Epithelial cell of prostate (primary cell): ENCODE measurements around the gene CHST15.

Source experiments
- DNase-seq: peaks from one replicate; pipeline ENCODE4 v3.0.0-alpha.2; 2011; ENCODE audit warnings: low read depth, low spot score
- H3K27ac ChIP-seq: fragments of 450-650 bp; 2 replicates; pipeline ENCODE4 v1.5.1; 2017; ENCODE audit warnings: mild to moderate bottlenecking

CHST15 gene

DNA sequence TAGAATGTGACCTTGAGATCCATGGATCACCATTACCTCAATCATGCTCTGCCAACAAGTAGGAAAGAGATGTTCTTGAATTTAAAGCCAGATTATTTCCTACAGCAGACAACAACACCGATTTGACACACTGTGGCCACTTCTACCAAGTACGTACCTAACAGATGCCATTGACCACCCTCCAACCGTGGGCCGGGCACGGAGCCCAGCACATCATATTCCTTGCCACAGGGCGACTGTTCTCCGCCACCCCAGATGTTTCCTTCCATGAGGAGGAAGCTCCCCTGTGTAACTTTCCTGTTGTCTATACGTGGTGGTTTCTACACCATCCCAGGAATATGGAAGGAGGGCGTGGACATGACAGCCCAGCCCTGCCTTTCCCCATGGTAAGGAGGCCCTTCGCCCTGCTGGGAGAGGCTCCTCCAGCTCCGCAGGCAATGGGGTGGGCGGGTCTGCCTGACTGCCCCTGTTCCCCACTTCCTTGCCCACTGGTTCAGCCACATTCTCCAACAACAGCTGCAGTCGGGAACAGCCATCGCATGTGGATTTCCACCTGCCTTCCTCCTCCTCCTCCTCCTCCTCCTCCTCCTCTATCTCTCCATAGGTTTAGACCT is 7.2 kb downstream of the CHST15 start:
- DNase-seq, result no peak
- H3K27ac ChIP-seq, result no peak overlapping the region

GRCh38 chr10:124085680-124086079 is 7.7 kb downstream of the CHST15 start:
- no peak overlapping the region for H3K27ac ChIP-seq
- DNase-seq, result no peak

- H3K27ac ChIP-seq, result no peak overlapping the region
- no peak for DNase-seq
These were observed 8.7 kb downstream of the CHST15 start for GRCh38 chr10:124084708-124085107.

- no peak for DNase-seq
These were observed 9.5 kb downstream of the CHST15 start for GRCh38 chr10:124083740-124084397.

DNA sequence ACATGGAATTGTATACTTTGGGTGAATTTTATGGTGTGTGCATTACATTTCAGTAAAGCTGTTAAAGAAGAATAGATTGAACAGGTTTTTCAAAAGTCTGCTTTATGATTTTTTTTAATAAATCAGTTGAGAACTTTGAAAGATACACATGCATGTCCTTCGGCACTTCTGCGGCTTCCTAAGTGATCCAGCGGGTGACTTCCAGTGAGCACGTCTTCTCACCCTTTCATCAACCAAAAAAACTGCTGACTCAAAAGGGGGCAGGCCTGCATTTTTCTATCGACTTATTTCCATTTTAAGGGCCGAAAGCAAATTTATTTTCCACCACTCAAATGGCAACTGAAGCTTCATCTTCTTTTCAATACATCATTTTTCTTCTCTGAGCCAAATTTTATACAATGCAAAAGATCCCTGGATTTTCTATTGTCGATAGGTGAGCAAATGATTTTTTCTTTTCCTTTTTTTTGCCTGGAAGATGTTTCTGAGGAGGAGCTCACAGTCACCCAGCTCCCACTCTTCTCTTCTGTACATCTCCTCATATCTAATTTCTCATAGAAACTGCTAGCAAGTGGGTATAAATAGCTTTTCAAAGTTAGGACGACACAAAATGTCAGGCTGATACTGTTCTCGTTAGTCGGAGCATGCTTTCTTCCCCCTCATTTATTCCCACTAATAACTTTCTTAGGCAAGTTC is 10.2 kb downstream of the CHST15 start:
- H3K27ac ChIP-seq, result no peak overlapping the region
- DNase-seq, result no peak

More at GRCh38 chr10:124083740-124084397, 9.5 kb downstream of the CHST15 start:
- H3K27ac ChIP-seq, result no peak overlapping the region

DNA sequence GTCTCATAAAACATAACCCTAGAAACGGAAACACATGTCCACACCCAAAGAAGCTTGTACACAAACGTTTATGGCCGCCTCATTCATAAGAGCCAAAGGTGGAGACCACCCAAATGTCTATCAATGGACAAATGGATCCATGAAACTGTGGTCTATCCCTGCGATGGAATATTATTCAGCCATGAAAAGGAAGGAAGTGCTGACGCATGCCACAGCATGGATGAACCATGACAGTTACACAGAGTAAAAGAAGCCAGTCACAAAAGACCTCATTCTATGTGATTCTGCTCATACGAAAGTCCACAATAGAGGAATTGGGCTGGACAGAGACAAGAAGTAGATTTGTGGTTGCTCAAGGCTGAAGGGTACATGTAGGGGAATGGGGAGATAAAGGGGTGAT is 10.8 kb downstream of the CHST15 start:
- no peak for DNase-seq
- no peak overlapping the region for H3K27ac ChIP-seq

GRCh38 chr10:124081547-124082140 is 11.8 kb downstream of the CHST15 start:
- DNase-seq, result no peak

DNA sequence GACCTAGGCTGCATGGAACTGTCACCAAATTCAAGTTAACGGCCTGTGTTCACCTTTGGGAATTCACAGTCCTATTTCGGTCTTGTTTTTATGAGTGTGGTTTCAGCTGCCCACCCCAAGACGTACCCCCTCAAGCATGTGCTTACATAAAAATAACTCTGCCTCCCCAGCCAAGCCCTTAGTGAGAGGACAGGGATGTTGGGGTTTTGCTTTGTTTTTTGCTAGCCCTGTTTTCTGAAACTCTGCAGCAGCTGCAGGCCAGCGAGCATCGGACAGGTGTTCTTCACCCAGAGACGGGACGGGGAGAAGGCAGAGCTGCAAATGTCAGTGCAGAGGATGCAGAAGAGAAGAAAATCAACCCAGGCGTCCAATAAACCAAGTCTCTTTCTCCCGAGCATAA is 13.5 kb downstream of the CHST15 start:
- H3K27ac ChIP-seq, result no peak overlapping the region
- no peak for DNase-seq

More at GRCh38 chr10:124081547-124082140, 11.8 kb downstream of the CHST15 start:
- H3K27ac ChIP-seq, result no peak overlapping the region

DNA sequence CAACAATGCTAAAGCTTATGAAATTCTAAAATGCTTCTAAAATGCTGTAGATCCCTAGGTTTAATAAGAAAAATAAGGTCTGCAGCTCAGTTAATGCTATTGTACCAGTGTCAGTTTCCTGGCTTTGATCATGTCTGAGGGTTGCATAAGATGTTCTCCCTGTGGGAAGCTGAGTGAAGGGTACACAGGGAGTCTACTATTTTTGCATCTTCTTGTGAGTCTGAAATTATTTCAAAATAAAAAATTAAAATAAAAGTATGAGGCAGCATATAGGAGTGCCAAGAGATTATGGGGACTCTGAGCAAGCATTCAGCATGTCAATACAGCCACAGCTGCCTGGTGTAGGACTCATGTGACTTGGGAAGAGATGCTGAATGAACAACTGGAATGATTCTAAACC is 14.7 kb downstream of the CHST15 start:
- H3K27ac ChIP-seq, result no peak overlapping the region
- DNase-seq, result no peak

DNA sequence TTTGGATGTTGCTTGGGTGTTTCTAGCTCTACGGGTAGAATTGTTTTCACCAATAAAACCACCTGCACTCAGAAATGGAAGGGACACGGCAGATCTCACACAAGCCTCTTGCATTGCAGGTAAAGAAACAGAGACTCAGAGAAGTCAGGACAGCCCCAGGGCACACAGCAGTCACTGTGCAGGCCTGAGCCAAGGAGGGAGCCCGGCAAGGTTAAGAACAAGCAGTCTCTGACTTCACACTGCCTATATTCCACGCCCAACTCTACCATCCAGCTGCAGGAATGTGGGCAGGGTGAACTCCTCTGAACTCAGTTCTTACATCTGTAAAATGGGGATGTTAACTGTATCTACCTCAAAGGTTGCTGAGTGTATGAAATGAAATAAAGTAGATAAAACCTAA is 15.4 kb downstream of the CHST15 start:
- no peak for DNase-seq
- no peak overlapping the region for H3K27ac ChIP-seq

DNA sequence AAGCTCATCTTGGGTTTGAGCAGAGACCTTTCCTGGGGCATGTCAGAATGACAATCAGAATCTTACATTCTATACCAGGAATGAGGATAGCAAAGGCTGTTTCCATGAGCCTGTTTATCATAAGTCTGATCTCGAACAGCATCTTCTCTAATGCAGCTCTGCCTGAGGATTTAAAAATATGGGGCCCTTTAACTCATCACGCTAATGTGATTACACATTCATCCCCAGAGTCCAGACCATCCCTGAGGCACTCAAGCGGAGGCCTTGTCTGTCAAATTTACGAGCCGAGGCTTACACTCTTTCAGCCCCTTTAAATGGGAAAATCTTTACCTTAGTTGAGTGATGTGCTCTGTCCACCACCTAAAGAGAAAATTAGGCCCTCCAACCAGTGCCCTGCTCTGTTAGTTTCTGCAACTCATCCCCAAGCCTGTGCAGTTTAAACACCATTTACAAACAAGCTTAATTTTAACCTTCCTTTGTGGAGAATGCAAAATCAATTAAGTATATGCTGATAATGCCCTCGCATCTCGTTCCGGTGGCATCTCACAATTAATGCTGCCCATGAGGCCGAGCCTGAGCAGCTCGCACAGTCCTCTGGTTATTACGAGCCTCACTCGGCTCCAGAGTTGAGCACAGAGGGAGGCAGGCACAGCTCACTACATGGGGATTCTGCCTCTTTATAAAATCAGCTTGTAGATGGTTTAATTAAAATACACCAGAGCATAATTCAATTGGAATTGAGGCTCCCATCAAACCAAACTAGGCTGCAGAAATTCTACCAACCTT is 16.0 kb downstream of the CHST15 start:
- DNase-seq, result no peak
- no peak overlapping the region for H3K27ac ChIP-seq

GRCh38 chr10:124076148-124076733 is 17.2 kb downstream of the CHST15 start:
- no peak for DNase-seq
- no peak overlapping the region for H3K27ac ChIP-seq

DNA sequence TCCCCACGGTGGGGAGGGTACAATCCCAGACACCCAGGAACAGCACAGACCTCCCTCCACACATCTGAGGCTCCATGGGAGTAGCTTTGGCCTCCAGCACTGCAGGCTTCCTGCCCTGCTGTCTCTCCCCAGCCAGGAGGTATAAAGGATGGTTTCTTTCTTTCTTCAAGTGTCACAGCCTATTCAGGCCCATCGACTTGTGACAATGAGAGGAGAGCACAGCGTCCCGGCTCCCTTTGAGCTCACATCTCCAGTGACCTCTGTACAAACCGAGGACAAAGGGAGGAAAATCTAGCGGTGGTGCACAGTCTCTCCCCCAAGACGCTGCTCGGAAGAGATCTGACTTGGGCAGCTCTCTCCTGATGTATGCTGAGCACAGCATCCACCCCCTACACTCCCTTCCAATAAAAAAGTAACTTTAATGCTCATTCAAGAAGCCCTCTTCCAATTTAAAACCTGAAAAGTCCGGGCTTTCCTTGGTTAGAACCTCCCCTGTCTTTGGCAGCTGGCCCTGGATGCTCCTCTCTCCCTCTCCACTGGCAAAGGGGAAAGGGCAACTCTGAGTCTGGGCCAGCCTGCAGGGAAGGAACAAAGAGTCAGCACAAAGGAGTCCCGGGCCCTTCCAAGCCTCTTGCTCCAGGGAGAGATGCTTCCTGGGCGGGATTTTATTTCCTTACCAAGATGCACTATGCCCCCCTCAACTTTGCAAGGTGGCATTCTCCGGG is 18.0 kb downstream of the CHST15 start:
- DNase-seq, result no peak
- H3K27ac ChIP-seq, result no peak overlapping the region

- no peak overlapping the region for H3K27ac ChIP-seq
- DNase-seq, result no peak
These were observed 18.8 kb downstream of the CHST15 start for GRCh38 chr10:124074501-124075109.

- DNase-seq, result no peak
- no peak overlapping the region for H3K27ac ChIP-seq
These were observed 19.4 kb downstream of the CHST15 start for GRCh38 chr10:124073978-124074377.

GRCh38 chr10:124072541-124072940 is 20.9 kb downstream of the CHST15 start:
- H3K27ac ChIP-seq, result no peak overlapping the region
- DNase-seq, result no peak

- no peak for DNase-seq
- H3K27ac ChIP-seq, result no peak overlapping the region
These were observed 21.3 kb downstream of the CHST15 start for GRCh38 chr10:124072106-124072505.

- no peak for DNase-seq
- no peak overlapping the region for H3K27ac ChIP-seq
These were observed 22.3 kb downstream of the CHST15 start for GRCh38 chr10:124071141-124071540.

DNA sequence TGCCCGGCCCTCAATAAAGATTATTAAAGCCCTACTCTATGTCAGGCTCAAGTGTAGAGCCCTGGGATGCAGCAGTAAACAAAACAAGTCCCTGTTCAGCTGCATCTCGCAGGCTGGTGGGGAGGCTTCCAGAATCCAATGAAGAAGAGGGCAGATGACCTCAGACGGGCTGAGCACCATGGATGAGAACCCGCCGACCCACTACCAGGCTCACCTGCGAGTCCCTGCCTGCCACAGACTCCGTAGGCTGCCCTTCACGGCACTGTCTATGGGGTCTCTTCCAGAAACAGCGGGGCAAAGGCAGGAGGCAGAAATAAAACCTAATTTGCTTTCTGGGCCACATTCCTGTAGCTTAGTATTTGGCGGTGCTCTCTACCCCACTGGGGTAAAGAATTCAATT is 22.7 kb downstream of the CHST15 start:
- DNase-seq, result no peak
- no peak overlapping the region for H3K27ac ChIP-seq
